AG09309 (cell line): Measurements from ENCODE around the gene CENPN.

Experiments used
- DNase-seq: peaks from one replicate; pipeline ENCODE4 v3.0.0-alpha.2; 2010; ENCODE audit warnings: low read depth
- H3K4me3 ChIP-seq: 2 replicates; pipeline ENCODE4 v1.5.1; 2011; ENCODE audit warnings: mild to moderate bottlenecking, low read depth, low read length, moderate library complexity; ENCODE audit not compliant: control insufficient read depth
- TF ChIP-seq, protein P1 (sequence below): IDR thresholded peaks from 2 replicates; pipeline ENCODE4 v1.5.1; 2011; ENCODE audit warnings: mild to moderate bottlenecking, low read depth, low read length, inconsistent platforms; ENCODE audit not compliant: insufficient read depth, control insufficient read depth; ENCODE audit errors: missing control alignments

Gene CENPN

DNA sequence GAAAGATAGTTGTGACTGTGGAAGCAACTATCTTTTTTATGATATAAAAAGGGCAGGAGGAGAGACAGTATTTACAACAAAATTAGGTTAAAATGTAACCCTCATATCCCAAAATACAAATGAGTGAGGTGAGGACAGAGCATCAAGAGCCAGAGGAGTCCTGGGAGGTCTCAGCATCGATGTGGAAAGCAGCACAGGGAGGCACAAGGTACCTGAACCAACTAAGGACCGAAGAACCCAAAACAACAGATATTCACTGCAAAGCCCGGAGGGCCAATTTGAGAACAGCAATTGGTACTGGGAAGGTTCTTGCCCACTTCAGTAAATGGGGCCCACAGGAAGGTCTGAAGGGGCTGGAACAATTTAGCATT is 37.9 kb upstream of the CENPN start:
- TF ChIP-seq, protein P1, sequence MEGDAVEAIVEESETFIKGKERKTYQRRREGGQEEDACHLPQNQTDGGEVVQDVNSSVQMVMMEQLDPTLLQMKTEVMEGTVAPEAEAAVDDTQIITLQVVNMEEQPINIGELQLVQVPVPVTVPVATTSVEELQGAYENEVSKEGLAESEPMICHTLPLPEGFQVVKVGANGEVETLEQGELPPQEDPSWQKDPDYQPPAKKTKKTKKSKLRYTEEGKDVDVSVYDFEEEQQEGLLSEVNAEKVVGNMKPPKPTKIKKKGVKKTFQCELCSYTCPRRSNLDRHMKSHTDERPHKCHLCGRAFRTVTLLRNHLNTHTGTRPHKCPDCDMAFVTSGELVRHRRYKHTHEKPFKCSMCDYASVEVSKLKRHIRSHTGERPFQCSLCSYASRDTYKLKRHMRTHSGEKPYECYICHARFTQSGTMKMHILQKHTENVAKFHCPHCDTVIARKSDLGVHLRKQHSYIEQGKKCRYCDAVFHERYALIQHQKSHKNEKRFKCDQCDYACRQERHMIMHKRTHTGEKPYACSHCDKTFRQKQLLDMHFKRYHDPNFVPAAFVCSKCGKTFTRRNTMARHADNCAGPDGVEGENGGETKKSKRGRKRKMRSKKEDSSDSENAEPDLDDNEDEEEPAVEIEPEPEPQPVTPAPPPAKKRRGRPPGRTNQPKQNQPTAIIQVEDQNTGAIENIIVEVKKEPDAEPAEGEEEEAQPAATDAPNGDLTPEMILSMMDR, result no peak
- no peak for DNase-seq
- H3K4me3 ChIP-seq, result no peak overlapping the region

DNA sequence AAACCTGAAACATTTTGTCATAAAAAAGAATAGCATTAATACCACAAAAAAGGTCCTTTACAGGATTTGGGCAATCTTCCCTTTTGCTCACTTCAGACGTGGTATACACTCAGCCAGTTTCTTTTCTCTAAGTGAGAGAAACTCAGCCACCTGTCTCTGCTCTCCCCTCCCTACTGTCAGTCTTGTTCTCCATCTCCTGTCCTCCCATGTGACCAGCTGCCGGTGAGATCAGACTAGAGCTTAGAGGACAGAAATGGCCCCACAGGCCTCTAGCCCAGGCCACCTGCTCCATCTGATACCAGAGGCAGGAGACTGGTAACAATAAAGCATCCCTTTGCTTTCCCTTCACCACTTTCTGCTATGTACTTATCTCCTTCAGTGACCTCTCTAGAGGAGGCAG is 35.2 kb upstream of the CENPN start:
- TF ChIP-seq, protein P1, result no peak
- DNase-seq, result no peak

DNA sequence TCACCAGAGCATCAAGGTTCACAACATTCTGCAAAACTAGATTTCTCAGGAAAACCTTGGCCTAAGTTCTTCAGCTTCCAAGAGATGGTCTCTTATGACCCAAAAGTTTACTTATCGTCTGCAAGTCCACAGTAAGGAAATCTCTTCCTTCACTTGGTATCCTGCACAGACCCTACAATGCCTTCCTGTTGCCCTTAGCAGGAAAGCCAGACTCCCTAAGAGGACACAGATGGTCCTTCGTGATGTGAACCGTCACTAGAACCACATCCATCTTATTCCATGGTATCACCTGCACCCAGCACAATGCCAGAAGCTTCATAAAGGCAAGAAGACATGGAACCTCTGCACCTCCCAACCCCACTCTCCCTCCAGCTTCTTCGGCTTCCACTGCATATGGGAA is 34.4 kb upstream of the CENPN start:
- TF ChIP-seq, protein P1, result no peak
- no peak for DNase-seq
- H3K4me3 ChIP-seq, result no peak overlapping the region

More for the DNA sequence above, 35.2 kb upstream of the CENPN start:
- H3K4me3 ChIP-seq, result no peak overlapping the region

DNA sequence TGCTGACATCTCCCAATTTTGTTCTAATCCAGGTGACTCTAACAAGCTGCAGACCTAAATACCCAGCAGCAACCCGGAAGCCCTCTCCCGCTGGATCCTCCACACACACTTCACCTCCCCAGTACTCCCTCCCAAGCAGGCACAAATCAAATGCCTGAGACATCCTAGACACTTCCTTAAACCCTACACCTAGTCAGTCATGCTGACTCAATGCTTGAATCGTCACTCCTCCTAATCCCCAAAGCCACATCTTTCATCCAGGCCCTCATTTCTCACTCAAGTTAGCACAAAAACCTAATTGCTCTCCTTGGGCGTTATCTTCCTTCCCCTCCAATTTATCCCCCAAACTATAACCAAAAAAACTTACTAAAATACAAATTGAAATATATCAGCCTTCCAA is 33.0 kb upstream of the CENPN start:
- DNase-seq, result no peak
- H3K4me3 ChIP-seq, result no peak overlapping the region
- TF ChIP-seq, protein P1, result no peak

DNA sequence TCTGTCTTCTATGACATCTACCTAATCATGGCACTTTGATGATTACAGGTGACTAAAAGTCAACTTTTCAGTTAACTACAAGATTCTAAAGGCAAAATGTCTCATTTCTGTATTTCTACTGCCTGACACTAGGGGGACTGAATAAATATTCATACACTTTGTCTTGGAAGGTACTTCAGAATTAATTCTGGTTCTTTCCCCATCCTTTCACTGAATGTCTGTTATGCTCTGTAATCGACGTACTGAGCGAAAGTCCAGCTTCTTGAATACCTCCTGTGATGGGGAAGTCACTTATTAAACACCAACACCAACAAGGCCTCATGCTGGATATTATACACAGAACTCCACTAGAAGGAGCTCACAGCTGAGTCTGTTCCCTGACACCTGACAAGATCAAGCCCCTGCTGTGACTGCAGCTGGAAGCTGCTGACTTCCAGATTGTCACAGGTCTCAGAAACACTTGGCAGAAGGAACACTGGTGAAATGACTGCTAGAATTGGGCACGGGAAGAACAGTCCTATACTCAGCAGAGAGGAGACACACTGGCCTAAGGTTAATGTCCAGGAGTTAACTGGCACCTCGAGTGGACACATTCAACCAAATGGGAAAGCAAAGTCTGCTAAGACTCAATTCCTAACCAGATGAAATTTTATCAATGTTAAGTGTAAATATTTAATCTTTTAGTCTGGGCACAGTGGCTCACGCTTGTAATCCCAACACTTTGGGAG is 32.2 kb upstream of the CENPN start:
- no peak for DNase-seq
- TF ChIP-seq, protein P1, result no peak
- no peak overlapping the region for H3K4me3 ChIP-seq

DNA sequence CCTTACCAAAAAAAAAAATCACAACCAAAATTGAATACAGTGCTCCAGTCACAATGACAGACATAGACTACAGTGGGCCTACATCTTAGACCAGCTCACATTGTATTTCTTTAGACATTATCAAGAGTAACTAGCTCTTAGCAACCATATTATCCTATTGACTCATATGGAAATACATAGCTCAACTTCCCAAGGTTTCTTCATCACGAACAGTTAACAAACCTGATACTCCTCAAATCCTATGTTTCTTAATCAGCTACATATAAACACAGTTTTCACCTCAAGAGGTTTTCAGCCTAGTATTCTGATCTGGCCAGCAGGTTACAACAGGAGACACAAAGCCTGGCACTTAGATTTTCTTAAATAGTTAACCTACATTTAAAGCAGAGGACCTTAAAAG is 30.1 kb upstream of the CENPN start:
- TF ChIP-seq, protein P1, result no peak
- no peak for DNase-seq
- no peak overlapping the region for H3K4me3 ChIP-seq

DNA sequence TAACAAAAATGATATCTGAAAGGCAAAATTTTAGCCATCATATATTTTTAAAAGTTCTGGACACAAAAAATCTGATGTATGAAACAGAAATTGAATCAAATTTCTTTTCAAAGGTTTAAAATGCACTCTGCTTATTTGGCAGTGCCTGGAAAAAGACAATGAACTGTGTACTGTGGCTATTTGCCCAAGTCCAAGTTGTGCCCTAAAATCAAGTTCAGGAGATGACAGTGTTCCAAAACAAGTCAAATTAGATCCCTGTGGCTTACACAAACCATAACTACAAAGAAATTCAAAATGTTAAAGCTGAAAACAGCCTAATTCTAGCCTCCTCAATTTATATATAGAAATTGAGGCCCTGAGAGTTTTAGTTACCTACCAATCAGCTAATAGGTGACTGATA is 25.9 kb upstream of the CENPN start:
- TF ChIP-seq, protein P1, result no peak
- DNase-seq, result no peak
- H3K4me3 ChIP-seq, result no peak overlapping the region
